MCF 10A (cell line): Measurements from ENCODE around the gene TRIM9. TPM values are rescaled to one million over a fixed set of nuclear protein-coding genes. Genes with fewer than 3 reads are reported as not detected.
"Not testable (repeated sequence)": the region's sequence is repeated elsewhere in the genome, so short reads cannot be mapped to it uniquely, and the experiment has no call there.

ENCODE experiments used
- BruUV-seq: library from RNA; stranded (reverse); fragments of 400-500 nt; replicated peaks from 2 replicates; lab custom pipeline; 2021; lab: Mats Ljungman, UMichigan
- CTCF ChIA-PET: fragments of 300-600 bp; sonication (Branson Sonifier 250); formaldehyde crosslinking; extraction: SDS; loops from one replicate; lab custom pipeline; 2021; ENCODE audit warnings: antibody characterized with exemption, inconsistent platforms; lab: Yijun Ruan, JAX
- POLR2A ChIA-PET: fragments of 300-600, 350-650 bp; sonication (Branson Sonifier 250); formaldehyde crosslinking; extraction: SDS; loops from one replicate; lab custom pipeline; 2020; ENCODE audit warnings: antibody characterized with exemption, inconsistent platforms; lab: Yijun Ruan, JAX
- DNase-seq: peaks from one replicate; pipeline ENCODE4 v3.0.0-alpha.2; 2018; ENCODE audit not compliant: unreplicated experiment
- H3K27ac Mint-ChIP-seq: one replicate; pipeline ENCODE4 v1.8.0; 2022; ENCODE audit warnings: mild to moderate bottlenecking, low read depth, mixed read lengths; ENCODE audit not compliant: unreplicated experiment
- H3K27me3 Mint-ChIP-seq: one replicate; pipeline ENCODE4 v1.8.0; 2022; ENCODE audit warnings: mixed read lengths; ENCODE audit not compliant: insufficient read depth, unreplicated experiment
- H3K36me3 Mint-ChIP-seq: one replicate; pipeline ENCODE4 v1.8.0; 2022; ENCODE audit warnings: mild to moderate bottlenecking, moderate library complexity, mixed read lengths; ENCODE audit not compliant: insufficient read depth, unreplicated experiment
- H3K4me1 Mint-ChIP-seq: one replicate; pipeline ENCODE4 v1.8.0; 2022; ENCODE audit warnings: mixed read lengths; ENCODE audit not compliant: insufficient read depth, unreplicated experiment
- H3K4me3 Mint-ChIP-seq: one replicate; pipeline ENCODE4 v1.8.0; 2022; ENCODE audit warnings: mild to moderate bottlenecking, moderate library complexity, mixed read lengths; ENCODE audit not compliant: unreplicated experiment
- H3K9me3 Mint-ChIP-seq: one replicate; pipeline ENCODE4 v1.8.0; 2022; ENCODE audit warnings: mixed read lengths; ENCODE audit not compliant: unreplicated experiment
- intact Hi-C: fragments of 100-400 bp; cut with micrococcal nuclease; formaldehyde crosslinking; loops from 2 replicates; pipeline ENCODE4 v1.14.1; 2022
- total RNA-seq: library from RNA; stranded (reverse); gene quantifications from 2 replicates; pipeline ENCODE4 v1.2.3, GENCODE V29; 2022
- TF ChIP-seq, protein P1 (sequence below): fragments of 200-600 bp; IDR thresholded peaks from one replicate; pipeline ENCODE4 v1.8.0; 2022; ENCODE audit warnings: antibody characterized with exemption, mild to moderate bottlenecking; ENCODE audit not compliant: unreplicated experiment

Gene TRIM9
- total RNA-seq, 1 experiment from 2014 or later = 0.19 TPM

GRCh38 chr14:50957296-50957695 lies 137.6 kb downstream of the TRIM9 start:
- ChIA-PET POLR2A (interaction anchor here (0.6 to 0.7 kb wide), 2 partner anchors 12 to 381 kb away, joined by 3 to 4 read pairs; no protein-coding TSS in a partner anchor), CTCF (interaction anchor here (0.6 to 0.9 kb wide), 4 partner anchors 12 to 1368 kb away, joined by 3 to 4 read pairs (median 4); no protein-coding TSS in a partner anchor)
- no peaks in the 10 kb centered on the region for H3K27me3 Mint-ChIP-seq
- no peaks in the 10 kb centered on the region for H3K36me3 Mint-ChIP-seq
- no peak overlapping the region for H3K27ac Mint-ChIP-seq
- DNase-seq = peak; percentile 66
- no peaks in the 10 kb centered on the region for H3K9me3 Mint-ChIP-seq
- intact Hi-C loops = loop anchor here (10.0 kb wide), 1 partner anchor 138 kb away; the partner anchor contains the start of gene TRIM9
- TF ChIP-seq, protein P1, sequence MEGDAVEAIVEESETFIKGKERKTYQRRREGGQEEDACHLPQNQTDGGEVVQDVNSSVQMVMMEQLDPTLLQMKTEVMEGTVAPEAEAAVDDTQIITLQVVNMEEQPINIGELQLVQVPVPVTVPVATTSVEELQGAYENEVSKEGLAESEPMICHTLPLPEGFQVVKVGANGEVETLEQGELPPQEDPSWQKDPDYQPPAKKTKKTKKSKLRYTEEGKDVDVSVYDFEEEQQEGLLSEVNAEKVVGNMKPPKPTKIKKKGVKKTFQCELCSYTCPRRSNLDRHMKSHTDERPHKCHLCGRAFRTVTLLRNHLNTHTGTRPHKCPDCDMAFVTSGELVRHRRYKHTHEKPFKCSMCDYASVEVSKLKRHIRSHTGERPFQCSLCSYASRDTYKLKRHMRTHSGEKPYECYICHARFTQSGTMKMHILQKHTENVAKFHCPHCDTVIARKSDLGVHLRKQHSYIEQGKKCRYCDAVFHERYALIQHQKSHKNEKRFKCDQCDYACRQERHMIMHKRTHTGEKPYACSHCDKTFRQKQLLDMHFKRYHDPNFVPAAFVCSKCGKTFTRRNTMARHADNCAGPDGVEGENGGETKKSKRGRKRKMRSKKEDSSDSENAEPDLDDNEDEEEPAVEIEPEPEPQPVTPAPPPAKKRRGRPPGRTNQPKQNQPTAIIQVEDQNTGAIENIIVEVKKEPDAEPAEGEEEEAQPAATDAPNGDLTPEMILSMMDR = no peak
- BruUV-seq = no TSS peak
- H3K4me3 Mint-ChIP-seq = no peak overlapping the region
- H3K4me1 Mint-ChIP-seq = peaks cover 33% of the 10 kb centered on the region

DNA sequence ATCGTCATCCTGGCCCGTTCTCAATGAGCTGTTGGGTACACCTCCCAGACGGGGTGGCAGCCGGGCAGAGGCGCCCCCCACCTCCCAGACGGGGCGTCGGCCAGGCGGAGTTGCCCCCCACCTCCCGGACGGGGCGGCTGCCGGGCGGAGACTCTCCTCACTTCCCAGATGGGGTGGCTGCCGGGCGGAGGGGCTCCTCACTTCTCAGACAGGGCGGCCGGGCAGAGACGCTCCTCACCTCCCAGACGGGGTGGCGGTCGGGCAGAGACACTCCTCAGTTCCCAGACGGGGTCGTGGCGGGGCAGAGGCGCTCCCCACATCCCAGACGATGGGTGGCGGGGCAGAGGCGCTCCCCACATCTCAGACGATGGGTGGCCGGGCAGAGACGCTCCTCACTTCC lies 138.5 kb downstream of the TRIM9 start:
- POLR2A ChIA-PET = interaction anchor here (0.6 kb wide), 1 partner anchor 782 kb away, joined by 3 read pairs; no protein-coding TSS in a partner anchor
- not testable (repeated sequence) for BruUV-seq, H3K4me3 Mint-ChIP-seq, H3K27ac Mint-ChIP-seq, DNase-seq, H3K36me3 Mint-ChIP-seq, H3K27me3 Mint-ChIP-seq, H3K9me3 Mint-ChIP-seq
- H3K4me1 Mint-ChIP-seq = peaks cover 27% of the 10 kb centered on the region
- CTCF ChIA-PET = interaction anchor here (0.6 kb wide), 1 partner anchor 1181 kb away, joined by 3 read pairs; no protein-coding TSS in a partner anchor
- intact Hi-C loops = loop anchor here (10.0 kb wide), 1 partner anchor 138 kb away; the partner anchor contains the start of gene TRIM9

- no TSS peak for BruUV-seq
- POLR2A ChIA-PET = interaction anchor here (0.6 to 3.1 kb wide), 15 partner anchors 9 to 286 kb away, joined by 3 to 17 read pairs (median 4); partner anchors contain the start of genes PYGL, TMX1 and TRIM9
Measured at GRCh38 chr14:50955373-50956043, 139.4 kb downstream of the TRIM9 start.

DNA sequence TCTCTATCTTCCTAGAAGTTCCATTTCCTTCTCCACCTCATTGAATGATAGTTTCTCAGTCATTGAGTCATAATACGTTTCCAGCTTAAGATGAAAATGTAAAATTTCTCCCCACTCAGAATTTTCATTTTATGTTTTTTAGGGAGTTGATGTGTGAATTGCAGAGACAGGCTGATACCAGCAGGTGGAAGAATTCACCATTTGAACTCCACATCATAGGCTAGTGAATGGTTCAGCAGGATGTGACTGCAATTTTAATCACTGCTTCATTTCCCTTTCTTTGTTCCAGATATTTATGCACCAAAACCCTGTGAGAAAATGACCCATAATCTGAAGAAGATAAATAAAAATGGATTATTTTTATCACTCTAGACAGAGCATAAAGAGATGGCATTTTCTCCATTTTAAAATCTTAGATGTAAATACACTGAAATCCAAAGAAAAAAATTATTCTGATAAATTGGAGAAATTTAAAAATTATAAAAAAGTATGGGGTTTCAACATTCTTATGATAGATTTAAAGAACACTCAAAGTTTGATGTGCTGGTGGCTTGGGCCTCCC lies 140.0 kb downstream of the TRIM9 start:
- no peaks in the 10 kb centered on the region for H3K27me3 Mint-ChIP-seq
- H3K36me3 Mint-ChIP-seq = no peaks in the 10 kb centered on the region
- H3K4me3 Mint-ChIP-seq = peak overlapping the region; percentile 24
- peaks cover 24% of the 10 kb centered on the region for H3K4me1 Mint-ChIP-seq
- intact Hi-C loops = loop anchor here (1.0 to 10.0 kb wide), 4 partner anchors 9 to 825 kb away; partner anchors contain the start of gene TRIM9
- H3K27ac Mint-ChIP-seq = peak overlapping the region; percentile 97
- ChIA-PET POLR2A (interaction anchor here (0.7 to 3.1 kb wide), 14 partner anchors 8 to 287 kb away, joined by 3 to 17 read pairs (median 4); partner anchors contain the start of genes PYGL, TMX1 and TRIM9), CTCF (interaction anchor here (0.6 to 2.8 kb wide), 24 partner anchors 8 to 826 kb away, joined by 3 to 38 read pairs (median 3); no protein-coding TSS in a partner anchor)
- BruUV-seq = TSS peak; percentile 77
- TF ChIP-seq, protein P1 = peak; percentile 66
- DNase-seq = peak; percentile 67
- no peaks in the 10 kb centered on the region for H3K9me3 Mint-ChIP-seq

More at GRCh38 chr14:50955373-50956043, 139.4 kb downstream of the TRIM9 start:
- TF ChIP-seq, protein P1 = peak; percentile 48
- Mint-ChIP-seq H3K4me1 (peaks cover 24% of the 10 kb centered on the region), H3K27me3 (no peaks in the 10 kb centered on the region), H3K36me3 (no peaks in the 10 kb centered on the region), H3K9me3 (no peaks in the 10 kb centered on the region), H3K27ac (peak overlapping the region; percentile 97), H3K4me3 (peak overlapping the region; percentile 24)
- peak; percentile 98 for DNase-seq
- CTCF ChIA-PET = interaction anchor here (0.6 to 2.8 kb wide), 21 partner anchors 9 to 824 kb away, joined by 3 to 38 read pairs (median 4); no protein-coding TSS in a partner anchor
- intact Hi-C loops = loop anchor here (1.0 to 10.0 kb wide), 4 partner anchors 9 to 825 kb away; partner anchors contain the start of gene TRIM9
